ENCODE data around the gene DZIP3. TPM values are rescaled to one million over a fixed set of nuclear protein-coding genes. Genes with fewer than 3 reads are reported as not detected.
A peak's percentile ranks its signal among the peaks of the same experiment; 100 is the strongest.

The DZIP3 gene, protein sequence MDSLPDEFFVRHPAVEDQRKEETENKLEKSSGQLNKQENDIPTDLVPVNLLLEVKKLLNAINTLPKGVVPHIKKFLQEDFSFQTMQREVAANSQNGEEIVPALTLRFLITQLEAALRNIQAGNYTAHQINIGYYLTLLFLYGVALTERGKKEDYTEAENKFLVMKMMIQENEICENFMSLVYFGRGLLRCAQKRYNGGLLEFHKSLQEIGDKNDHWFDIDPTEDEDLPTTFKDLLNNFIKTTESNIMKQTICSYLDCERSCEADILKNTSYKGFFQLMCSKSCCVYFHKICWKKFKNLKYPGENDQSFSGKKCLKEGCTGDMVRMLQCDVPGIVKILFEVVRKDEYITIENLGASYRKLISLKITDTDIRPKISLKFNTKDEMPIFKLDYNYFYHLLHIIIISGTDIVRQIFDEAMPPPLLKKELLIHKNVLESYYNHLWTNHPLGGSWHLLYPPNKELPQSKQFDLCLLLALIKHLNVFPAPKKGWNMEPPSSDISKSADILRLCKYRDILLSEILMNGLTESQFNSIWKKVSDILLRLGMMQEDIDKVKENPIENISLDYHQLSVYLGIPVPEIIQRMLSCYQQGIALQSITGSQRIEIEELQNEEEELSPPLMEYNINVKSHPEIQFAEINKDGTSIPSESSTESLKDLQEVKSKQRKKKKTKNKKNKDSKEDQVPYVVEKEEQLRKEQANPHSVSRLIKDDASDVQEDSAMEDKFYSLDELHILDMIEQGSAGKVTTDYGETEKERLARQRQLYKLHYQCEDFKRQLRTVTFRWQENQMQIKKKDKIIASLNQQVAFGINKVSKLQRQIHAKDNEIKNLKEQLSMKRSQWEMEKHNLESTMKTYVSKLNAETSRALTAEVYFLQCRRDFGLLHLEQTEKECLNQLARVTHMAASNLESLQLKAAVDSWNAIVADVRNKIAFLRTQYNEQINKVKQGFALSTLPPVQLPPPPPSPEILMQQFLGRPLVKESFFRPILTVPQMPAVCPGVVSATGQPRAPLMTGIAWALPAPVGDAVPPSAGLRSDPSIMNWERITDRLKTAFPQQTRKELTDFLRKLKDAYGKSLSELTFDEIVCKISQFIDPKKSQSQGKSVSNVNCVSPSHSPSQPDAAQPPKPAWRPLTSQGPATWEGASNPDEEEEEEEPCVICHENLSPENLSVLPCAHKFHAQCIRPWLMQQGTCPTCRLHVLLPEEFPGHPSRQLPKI
- polyA plus RNA-seq (2013, experiment 1 of 2; ENCODE audit: insufficient read length) = 8.0 TPM
- 9.3 TPM for polyA plus RNA-seq (2013, experiment 2 of 2; ENCODE audit: insufficient read length)

DNA sequence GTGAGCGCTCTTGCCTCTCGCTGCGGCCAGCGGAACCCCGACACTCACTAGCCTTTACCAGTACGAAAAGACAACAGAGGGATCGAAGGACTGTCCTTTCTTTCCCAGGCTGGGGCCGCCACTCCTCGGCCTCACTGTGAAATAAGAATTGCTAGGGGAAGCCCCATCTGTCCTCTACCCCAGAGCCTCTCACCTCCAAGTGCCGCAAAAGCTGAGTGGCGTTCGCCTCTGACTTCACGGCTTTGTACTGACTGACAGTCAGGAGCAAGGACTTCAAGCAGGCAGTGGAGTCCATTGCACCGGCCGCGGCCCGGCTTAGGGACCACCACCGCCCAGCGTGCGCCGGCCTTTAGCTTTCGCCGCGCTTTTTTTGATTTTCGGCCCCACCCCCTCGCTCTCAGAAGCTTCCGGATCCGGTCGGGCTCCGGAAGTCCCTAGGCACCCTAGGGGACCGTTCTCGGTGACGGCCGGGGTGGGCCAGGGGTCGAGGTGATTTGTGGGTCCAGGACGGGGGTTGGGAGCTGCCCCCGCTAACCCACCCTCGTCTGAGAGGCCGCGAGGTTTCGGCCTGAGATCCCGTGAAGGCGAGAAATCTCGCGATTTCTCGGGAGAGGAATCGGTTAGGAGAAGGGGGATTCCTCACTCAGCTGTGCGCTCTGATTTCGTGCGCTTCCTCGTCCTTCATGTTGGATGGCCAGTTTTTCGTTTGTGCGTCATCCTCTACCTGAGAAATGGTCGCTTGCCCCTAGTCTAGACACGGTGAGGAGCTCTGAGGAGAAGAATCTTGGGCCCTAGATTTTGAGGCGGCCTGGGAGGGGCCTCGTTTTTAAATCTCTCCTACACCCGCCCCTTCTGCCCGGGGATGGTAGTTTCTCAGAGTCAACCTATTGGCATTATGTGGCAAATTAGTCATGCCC, at the start of gene DZIP3, which contains the start of gene CIP2A:
Gene DZIP3, plus strand, starts transcription at position 642 of the 917 bp plus-strand sequence. CDS start 15,685 bp downstream, outside the sequence.
Gene CIP2A, minus strand, starts transcription at position 358 of the 917 bp plus-strand sequence. Its CDS starts 63 bp downstream, at position 295.
- DNase-seq = peak; percentile 96

- DNase-seq = no peak
Measured at GRCh38 chr3:108546247-108546646, 43.3 kb upstream of the DZIP3 start.

DNA sequence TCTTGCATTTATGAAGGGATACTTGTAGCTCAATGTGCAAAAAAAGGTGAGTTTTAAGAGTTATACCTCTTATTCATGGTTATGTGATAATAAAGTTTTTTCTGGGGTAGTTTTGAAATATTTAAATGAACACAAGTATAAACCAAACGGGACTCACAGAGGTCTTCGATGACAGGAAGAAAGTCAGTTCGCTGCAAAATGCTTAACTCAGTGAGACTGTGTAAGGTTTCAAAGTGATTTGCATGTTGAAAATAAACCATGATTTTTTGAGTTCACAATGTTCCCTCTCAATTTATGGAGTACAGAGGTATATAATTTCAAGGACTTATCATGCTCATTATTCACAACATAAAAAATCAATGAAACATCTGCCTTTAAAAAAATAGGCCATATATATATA, 42.8 kb upstream of the DZIP3 start:
- DNase-seq = no peak

- DNase-seq = no peak
Measured at GRCh38 chr3:108548304-108548703, 41.2 kb upstream of the DZIP3 start.

DNA sequence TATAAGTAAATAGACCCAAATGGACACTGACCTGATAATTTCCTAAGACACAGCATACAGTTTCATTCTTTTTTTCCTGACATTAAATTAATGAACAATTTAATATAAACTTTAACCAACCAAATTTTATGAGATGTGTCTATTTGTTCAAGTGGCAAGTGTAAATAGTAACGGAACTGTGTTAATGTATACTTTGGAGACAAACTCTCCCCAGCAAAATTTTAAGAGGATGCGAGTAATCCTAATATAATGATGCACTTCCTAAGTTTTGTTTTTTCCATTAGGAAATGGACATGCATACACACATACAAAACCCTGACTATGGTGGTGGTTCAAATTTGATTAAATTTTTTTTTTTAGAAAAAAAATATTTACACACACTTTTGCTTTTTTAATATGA, 40.6 kb upstream of the DZIP3 start:
- DNase-seq = no peak

DNA sequence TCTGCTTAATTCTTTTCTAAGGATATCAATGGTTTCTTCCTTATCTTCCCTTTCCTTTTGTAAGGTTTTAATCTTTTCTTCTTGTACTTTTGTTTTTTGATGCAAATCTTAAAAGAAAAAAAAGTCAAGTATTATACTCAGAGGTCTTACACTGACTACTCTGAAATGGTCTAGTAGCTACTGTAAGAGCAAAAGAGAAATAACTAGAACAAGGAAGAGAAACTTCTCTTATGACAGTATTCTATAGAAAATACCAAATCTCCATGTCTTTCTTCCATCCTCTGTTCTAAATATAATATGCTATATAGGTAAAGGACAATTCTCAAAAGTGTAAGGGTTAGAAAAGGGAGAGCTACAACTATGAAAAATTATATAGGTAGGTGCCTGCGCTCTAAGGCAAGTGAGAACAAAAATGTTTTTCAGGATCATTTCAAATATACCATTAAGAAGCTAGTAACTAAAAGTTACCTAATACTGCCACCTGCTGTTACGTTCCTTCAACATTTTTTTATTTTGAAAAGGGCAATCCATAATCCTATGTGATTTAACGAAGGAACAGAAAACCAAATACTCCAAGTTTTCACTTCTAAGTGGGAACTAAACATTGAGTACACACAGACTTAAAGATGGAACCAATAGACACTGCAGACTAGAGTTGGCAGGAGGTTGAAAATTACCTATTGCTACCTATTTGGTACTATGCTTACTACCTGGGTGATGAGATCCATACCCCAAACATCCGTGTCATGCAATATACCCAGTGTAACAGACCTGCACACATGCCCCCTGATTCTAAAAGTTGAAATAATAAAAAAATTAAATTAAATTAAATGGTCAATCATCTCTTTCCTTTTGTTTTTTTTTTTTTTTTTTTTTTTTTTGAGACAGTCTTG, 37.0 kb upstream of the DZIP3 start:
- peak; percentile 47 for DNase-seq

DNA sequence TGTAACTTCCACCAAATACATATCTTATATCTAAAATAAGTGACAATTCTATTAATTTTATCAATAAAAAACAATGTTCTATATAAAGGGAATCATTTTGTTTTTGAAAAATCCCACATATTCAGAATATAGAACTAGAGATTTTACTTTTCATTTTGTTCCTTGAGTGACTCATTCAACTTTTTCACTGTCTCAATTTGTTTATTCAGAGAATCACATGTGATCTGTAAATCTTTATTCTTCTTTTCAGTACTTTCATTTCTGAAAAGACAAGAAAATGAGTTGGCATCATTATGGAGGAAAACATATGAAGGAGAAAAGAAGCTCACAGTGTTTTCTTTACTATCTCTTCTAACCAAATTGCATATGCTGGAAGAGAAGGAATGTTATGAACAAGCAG, 35.3 kb upstream of the DZIP3 start:
- DNase-seq = no peak

- no peak for DNase-seq
Measured at GRCh38 chr3:108554913-108555571, 34.5 kb upstream of the DZIP3 start.

GRCh38 chr3:108555966-108556581, 33.4 kb upstream of the DZIP3 start:
- DNase-seq = no peak

DNA sequence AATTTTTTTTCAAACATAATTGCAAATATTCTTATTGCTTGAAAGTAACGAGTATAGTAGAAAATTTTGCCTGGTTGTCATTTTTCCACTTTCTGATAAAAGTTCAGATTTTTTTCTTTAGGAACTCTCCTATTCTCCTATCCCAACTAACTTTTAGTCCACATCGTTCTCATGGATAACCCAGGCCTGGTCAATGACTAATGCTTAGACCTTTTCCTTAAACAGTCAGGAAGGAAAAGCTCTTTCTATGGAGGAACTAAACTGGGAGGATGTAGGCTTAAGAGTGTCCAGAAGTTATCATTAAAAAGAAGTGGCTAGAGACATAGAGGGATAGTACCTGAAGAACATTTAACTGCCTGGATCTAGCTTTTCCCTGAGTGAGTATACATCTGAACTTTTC, 27.0 kb upstream of the DZIP3 start:
- DNase-seq = no peak

DNA sequence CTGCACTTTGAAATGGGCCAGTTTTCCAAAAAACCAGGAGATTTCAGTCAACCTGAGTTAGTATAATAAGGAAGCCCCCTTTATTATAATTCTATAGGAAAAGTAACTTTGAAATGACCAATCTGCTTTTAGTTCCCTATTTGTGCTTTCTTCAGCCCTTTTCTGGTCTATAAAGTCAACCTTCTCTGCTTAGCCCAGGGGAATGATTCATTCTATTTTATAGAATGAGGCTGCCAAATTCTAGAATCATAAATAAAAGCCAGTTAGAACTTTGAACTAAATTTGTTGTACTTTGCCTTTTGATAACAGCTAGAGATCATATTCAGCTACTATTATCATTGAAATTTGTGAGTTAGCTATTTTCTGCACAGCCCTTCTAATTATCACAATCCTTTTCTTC, 25.0 kb upstream of the DZIP3 start:
- no peak for DNase-seq

- DNase-seq = no peak
Measured at GRCh38 chr3:108565506-108565905, 24.0 kb upstream of the DZIP3 start.

- no peak for DNase-seq
Measured at GRCh38 chr3:108566599-108566998, 22.9 kb upstream of the DZIP3 start.

DNA sequence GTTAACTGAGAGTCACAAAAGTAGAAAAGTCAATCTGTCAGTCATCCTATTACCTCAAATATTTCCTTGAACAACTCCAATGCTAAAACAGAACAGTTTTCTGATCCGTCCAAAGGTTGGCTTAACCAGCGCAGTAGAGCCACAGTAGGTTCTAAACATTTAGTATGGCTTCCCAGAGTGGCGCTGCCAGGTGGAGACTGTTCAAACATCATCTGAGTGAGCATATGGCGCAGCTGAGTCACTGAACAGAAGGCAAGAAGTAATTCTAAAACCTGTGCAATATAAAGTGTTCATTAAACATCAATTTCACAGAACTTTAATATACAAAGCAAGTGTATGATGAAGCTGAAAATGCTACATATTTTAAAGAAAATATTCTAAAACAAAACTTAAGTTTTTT, 20.2 kb upstream of the DZIP3 start:
- DNase-seq = no peak

DNA sequence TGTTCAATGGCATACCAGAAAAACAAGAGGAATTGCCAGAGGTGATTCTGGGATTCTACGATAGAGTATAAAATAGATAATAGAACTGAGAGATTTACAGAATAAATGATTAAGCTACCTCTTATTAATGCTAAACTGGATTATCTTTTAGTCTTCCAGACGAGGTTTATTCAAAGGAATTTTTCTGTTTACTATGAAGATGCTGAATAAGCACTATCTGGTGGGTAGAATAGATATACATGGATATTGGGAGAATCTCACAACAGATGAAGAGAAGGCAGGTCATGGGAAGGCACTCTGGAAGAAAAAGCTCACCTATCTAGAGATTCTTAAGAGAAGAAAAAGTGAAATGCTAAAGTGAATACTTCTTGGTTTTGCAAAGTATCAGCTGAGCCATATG, 11.5 kb upstream of the DZIP3 start:
- no peak for DNase-seq

GRCh38 chr3:108588601-108589000, 921 bp upstream of the DZIP3 start:
- no peak for DNase-seq

DNA sequence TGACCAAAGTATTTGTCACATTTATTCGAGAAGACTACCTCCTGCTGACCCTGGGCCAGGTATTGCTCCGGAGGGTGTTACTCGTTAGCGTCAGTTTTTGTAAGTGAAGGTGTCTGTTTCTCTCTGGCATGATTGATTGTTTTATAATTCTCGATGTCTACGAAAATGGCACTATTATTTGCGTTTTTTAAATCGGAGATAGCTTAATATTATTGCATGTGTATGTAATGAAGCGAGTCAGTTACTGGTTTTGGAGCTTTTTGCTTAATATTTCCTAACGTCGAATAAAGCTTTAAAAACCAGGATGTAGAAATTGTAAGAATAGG, 439 bp downstream of the DZIP3 start:
- DNase-seq = no peak

DNA sequence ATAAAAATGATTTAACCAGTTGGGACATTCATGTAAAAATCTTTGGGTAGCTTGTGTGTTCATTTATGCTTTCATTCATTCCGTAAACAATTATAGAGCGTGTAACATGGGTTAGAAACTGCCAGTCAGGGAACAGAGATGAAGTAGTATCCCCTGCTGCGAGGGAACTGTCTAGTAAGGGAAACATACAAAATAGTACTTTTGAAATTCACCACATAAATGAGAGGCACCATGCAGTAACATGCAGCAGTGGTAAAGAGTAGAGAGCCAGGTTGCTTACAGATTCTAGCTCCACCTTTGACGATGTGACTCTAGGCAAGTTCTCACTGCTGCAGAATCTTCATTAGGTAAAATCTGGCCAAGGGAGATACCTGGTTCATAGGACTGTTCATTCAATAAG, 938 bp downstream of the DZIP3 start:
- peak; percentile 5 for DNase-seq

GRCh38 chr3:108595321-108595720, 5.8 kb downstream of the DZIP3 start:
- DNase-seq = no peak

GRCh38 chr3:108598375-108598774, 8.9 kb downstream of the DZIP3 start:
- no peak for DNase-seq
